Lower lobe of right lung (tissue), 2 donors: Measurements from ENCODE around the gene ZKSCAN1. TPM values are rescaled to one million over a fixed set of nuclear protein-coding genes. Genes with fewer than 3 reads are reported as not detected.
A peak's percentile ranks its signal among the peaks of the same experiment; 100 is the strongest.
"Not testable (repeated sequence)": the region's sequence is repeated elsewhere in the genome, so short reads cannot be mapped to it uniquely, and the experiment has no call there.

Experiments used
- ATAC-seq, 2 donors: fragments of 200-7000 bp; cut with Tn5 transposase; one replicate each; pipeline ENCODE4 v1.9.1; 2020 to 2022; ENCODE audit warnings: mild to moderate bottlenecking in 2 of 2, moderate library complexity in 2 of 2
- DNase-seq: peaks from one replicate; pipeline ENCODE4 v3.0.0-alpha.2; 2020
- H3K27ac ChIP-seq: fragments of 200-600 bp; one replicate; pipeline ENCODE4 v1.8.0; 2022
- H3K27me3 ChIP-seq: fragments of 200-600 bp; one replicate; pipeline ENCODE4 v1.8.0; 2022; ENCODE audit warnings: low read depth
- H3K36me3 ChIP-seq: fragments of 200-600 bp; one replicate; pipeline ENCODE4 v1.8.0; 2022; ENCODE audit warnings: mild to moderate bottlenecking
- H3K4me1 ChIP-seq: fragments of 200-600 bp; one replicate; pipeline ENCODE4 v1.8.0; 2022
- H3K4me3 ChIP-seq: fragments of 200-600 bp; one replicate; pipeline ENCODE4 v1.8.0; 2022; ENCODE audit warnings: mild to moderate bottlenecking
- H3K9me3 ChIP-seq: fragments of 200-600 bp; one replicate; pipeline ENCODE4 v1.8.0; 2022
- intact Hi-C: fragments of 100-400 bp; cut with DNase I; formaldehyde crosslinking; loops from one replicate; pipeline ENCODE4 v1.11.0; 2022
- long read RNA-seq: library from polyadenylated mRNA; unstranded; transcript quantifications from one replicate; pipeline ENCODE4 v2.0.0, GENCODE V29; 2021
- total RNA-seq: library from RNA; stranded (reverse); fragmentation: NEBNext Ultra II Directional; extraction: Animal tissue kit (Norgen Biotek cat#: 25700); gene quantifications from one replicate; pipeline ENCODE4 v1.2.1, GENCODE V29; 2021
- TF ChIP-seq, protein P1 (sequence below): fragments of 200-600 bp; IDR thresholded peaks from one replicate; pipeline ENCODE4 v1.8.0; 2022; ENCODE audit warnings: antibody characterized with exemption, mild to moderate bottlenecking
- donor health status: DM: no; HTN: yes; CAD: no; lungs with severe emphysema.

ZKSCAN1 gene
- total RNA-seq: 59.6 TPM
- long read RNA-seq, full-length matches to known transcripts: 10 of 27 reads
- long read RNA-seq, partial matches to known transcripts: 0 of 27 reads
- long read RNA-seq, other reads (novel, unspliced or antisense): 17 of 27 reads

DNA sequence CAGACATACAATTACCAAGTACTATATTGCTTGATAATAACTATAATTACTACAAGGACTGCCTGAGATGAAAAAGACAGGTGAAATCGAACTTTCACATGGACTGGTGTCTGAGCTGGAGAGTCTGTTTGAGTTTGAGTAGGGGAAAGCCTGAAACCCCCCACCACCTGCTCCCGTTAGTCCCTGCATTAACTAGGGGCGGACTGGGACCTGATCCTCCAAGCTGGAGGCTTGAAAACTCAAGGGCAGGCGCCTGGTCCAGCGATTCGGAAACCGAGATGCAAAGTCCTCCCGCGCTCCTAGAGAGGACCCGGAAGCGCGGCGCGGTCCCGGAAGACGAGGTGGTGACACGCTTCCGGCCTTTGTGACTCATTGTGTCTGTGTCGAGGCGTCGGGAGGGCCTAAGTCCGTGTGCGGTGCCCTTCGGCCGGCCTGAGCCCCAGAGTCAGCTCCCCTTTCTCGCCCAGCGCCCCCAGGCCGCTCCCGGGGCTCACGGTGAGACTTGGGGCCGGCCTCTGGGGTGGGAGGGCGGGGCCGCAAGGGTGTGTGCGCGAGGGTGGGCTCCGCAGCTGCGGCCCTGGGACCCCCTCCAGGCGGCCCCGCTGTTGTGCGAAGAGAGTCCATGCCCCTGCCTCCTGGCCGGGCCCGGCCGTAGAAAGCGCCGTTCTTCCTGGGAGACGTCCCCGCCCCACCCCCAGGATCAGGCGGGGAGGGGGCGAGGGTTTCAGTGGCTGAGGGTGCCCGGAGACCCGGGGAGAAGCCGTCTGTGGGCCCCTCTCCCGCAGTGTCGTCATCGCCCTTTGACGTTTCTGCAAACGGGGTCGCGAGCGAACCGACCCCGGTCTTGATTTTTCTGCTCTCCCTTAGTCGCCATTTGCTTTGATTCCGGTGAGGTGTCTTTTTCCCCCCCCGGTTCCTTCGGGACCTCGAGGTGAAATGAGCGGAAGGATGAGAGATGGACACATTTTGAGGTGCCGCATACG is at the start of gene ZKSCAN1:
TSS of gene ZKSCAN1 (plus strand) at position 365 of the 983 bp plus-strand sequence. CDS start 7,911 bp downstream, outside the sequence.
- DNase-seq (peak; percentile 93), ATAC-seq (peak; percentile 96 to 97)
- H3K9me3 ChIP-seq: no peaks in the 10 kb centered on the region
- H3K27me3 ChIP-seq: no peaks in the 10 kb centered on the region
- TF ChIP-seq, protein P1, sequence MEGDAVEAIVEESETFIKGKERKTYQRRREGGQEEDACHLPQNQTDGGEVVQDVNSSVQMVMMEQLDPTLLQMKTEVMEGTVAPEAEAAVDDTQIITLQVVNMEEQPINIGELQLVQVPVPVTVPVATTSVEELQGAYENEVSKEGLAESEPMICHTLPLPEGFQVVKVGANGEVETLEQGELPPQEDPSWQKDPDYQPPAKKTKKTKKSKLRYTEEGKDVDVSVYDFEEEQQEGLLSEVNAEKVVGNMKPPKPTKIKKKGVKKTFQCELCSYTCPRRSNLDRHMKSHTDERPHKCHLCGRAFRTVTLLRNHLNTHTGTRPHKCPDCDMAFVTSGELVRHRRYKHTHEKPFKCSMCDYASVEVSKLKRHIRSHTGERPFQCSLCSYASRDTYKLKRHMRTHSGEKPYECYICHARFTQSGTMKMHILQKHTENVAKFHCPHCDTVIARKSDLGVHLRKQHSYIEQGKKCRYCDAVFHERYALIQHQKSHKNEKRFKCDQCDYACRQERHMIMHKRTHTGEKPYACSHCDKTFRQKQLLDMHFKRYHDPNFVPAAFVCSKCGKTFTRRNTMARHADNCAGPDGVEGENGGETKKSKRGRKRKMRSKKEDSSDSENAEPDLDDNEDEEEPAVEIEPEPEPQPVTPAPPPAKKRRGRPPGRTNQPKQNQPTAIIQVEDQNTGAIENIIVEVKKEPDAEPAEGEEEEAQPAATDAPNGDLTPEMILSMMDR: no peak
- H3K27ac ChIP-seq: peak within 1 kb of the TSS; percentile 99
- H3K4me3 ChIP-seq: peak within 1 kb of the TSS; percentile 91
- H3K4me1 ChIP-seq: peaks cover 30% of the 10 kb centered on the region
- intact Hi-C loops: no loop called here
- peaks cover 11% of the 10 kb centered on the region for H3K36me3 ChIP-seq

DNA sequence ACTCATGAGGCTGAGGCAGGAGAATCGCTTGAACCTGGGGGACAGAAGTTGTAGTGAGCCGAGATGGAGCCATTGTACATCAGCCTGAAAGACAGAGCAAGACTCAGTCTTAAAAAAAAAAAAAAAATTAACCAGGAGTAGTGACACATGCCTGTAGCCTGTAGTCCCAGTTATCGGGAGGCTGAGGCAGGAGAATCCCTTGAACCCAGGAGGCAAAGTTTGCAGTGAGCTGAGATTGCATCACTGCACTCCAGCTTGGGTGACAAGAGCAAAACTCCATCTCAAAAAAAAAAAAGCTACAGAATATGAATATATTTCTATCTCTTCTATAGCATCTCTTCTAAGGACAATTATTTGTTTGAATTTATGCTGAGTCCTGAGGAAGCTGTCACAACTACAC is 46.1 kb upstream of the ZKSCAN1 start:
- no peak for DNase-seq
- Histone ChIP-seq H3K4me1 (no peaks in the 10 kb centered on the region), H3K4me3 (no peak overlapping the region), H3K27ac (no peak overlapping the region), H3K36me3 (no peaks in the 10 kb centered on the region), H3K9me3 (no peaks in the 10 kb centered on the region), H3K27me3 (peaks cover 10% of the 10 kb centered on the region)
- TF ChIP-seq, protein P1: no peak
- no peak for ATAC-seq
- intact Hi-C loops: no loop called here

DNA sequence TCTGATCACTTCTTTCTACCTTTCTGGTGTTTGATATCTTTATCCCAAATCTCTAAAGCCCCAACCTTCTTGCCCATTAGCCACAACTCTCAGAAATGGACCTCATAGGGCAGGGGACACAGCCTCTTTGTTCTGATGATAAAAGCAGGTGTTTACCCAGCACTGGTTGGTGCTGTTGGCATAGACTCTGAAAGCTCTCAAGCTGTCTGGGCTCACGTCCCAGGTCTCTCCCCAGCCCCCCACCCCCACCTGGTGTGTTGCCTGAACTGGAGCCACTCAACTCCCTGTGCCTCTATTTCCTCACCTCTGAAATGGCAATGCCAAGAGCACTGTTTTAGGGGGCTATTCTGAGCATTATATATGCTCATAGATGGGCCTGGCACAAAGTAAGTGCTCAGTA is 45.6 kb upstream of the ZKSCAN1 start:
- H3K4me1 ChIP-seq, H3K36me3 ChIP-seq, H3K27me3 ChIP-seq, DNase-seq, H3K9me3 ChIP-seq, H3K27ac ChIP-seq, H3K4me3 ChIP-seq, intact Hi-C loops: not testable (repeated sequence)
- ATAC-seq: peak; percentile 77 to 83

DNA sequence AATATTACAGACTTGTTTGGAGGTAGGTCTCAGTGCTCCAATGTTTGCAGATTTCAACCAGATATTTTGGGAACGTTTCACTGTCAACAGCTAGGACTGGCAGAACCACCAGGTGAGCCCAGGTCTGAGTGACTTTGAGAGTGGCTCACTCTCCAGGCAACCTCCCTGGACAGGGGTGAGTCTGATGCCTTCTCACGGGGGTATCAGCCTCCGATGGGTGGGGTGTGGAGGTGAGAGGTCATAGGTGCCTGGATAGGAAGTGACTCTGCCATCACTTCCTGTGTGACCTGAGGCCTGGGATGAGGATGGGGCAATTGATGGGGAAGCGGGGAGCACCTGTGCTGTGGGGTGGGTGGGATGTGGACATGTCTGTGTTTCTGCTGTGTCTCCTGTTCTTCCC is 44.2 kb upstream of the ZKSCAN1 start:
- DNase-seq: no peak
- Histone ChIP-seq H3K36me3 (no peaks in the 10 kb centered on the region), H3K27me3 (no peaks in the 10 kb centered on the region), H3K4me1 (no peaks in the 10 kb centered on the region), H3K4me3 (no peak overlapping the region), H3K9me3 (no peaks in the 10 kb centered on the region), H3K27ac (no peak overlapping the region)
- ATAC-seq: no peak
- TF ChIP-seq, protein P1: no peak
- intact Hi-C loops: no loop called here

DNA sequence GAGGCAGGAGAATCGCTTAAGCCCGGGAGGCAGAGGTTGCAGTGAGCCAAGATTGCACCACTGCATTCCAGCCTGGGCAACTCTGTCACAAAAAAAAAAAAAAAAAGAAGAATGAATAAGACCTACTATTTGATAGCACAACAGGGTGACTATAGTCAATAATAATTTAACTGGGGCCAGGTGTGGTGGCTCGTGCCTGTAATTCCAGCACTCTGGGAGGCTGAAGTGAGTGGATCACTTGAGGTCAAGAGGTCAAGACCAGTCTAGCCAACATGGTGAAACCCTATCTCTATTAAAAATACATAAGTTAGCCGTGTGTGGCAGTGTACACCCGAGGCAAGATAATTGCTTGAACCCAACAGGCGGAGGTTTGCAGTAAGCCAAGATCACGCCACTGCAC is 41.6 kb upstream of the ZKSCAN1 start:
- H3K4me1 ChIP-seq, H3K9me3 ChIP-seq, H3K36me3 ChIP-seq, H3K4me3 ChIP-seq, ATAC-seq, DNase-seq, H3K27ac ChIP-seq, intact Hi-C loops, H3K27me3 ChIP-seq: not testable (repeated sequence)

GRCh38 chr7:99974681-99975080 is 40.7 kb upstream of the ZKSCAN1 start:
- Histone ChIP-seq H3K27me3 (no peaks in the 10 kb centered on the region), H3K4me3 (no peak overlapping the region), H3K9me3 (no peaks in the 10 kb centered on the region), H3K27ac (no peak overlapping the region), H3K36me3 (no peaks in the 10 kb centered on the region), H3K4me1 (no peaks in the 10 kb centered on the region)
- TF ChIP-seq, protein P1: no peak
- DNase-seq (no peak), ATAC-seq (no peak)
- intact Hi-C loops: no loop called here
